GM19193 (cell line): Measurements from ENCODE around the gene ID1.

ENCODE experiments used
- POLR2A ChIP-seq: IDR thresholded peaks from 4 replicates; pipeline ENCODE4 v1.6.1; 2011; ENCODE audit not compliant: insufficient read depth, insufficient read length; ENCODE audit errors: extremely low read depth

Gene ID1

DNA sequence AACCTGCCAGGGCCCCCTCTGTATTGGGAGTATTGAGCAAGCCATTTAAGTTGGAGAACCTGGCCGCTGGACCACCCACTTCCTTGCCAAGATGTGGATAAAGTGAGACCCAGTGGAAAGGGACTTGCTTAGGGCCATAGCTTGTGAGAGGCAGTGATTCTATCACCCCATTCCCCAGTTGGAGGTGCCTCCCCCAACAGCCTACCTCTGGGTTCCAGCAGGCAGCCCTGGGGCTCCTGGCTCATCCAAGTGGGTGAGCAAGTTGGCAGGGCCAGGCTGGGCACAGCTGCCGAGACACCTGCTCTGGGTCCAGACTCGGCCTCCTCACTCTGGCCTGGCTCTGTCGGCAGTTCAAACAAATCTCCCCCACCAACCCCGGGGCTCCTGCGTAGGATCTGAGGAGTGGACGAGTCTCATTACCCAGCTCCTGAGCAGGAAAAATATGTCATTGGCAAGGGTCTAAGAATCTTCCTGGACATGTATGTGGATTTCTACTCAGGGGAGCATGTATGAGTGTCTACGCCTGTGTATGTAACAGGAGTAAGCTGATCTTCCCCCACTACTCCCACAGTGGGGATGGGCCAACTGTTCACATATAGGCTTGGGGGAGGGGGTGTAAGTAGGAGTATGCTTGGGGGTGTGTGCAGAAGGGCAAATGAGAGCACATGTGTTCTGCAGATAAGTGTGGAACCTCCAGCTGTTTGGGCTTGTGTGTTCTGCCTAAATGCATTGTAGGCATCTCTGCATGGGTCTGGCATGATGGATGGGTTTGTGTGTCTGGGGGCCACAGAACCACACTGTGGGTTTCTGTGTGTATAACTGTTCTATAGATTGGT lies 1.9 kb downstream of the ID1 start:
- no peak for TF ChIP-seq POLR2A

DNA sequence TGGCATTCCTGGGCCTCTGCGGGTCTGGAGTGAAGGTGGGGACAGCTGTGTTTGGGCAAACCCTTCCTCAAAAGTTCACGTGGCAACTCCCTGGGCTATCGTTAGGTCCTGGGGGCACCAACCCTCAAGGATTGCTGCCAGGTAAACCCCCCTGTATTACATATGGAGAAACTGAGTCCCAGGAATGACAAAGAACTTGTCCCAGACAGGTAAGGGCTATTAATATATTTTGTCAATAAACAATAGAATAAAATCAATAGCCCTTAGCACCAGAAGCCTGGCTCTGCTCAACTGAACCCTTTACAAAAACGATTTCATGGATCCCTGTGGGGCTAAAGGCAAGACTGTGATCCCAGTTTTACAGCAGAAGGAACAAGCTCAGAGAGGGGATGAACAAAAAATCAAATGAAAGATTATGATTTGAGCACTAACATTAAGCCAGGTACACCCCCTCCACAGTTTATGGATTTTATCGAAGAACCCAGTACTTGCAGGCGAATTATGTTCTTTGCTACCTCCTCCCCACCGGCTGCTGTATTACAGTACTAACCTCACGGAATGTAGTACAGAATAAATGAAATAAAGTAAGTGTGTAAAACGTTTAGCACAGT lies 2.7 kb downstream of the ID1 start:
- TF ChIP-seq POLR2A: no peak

DNA sequence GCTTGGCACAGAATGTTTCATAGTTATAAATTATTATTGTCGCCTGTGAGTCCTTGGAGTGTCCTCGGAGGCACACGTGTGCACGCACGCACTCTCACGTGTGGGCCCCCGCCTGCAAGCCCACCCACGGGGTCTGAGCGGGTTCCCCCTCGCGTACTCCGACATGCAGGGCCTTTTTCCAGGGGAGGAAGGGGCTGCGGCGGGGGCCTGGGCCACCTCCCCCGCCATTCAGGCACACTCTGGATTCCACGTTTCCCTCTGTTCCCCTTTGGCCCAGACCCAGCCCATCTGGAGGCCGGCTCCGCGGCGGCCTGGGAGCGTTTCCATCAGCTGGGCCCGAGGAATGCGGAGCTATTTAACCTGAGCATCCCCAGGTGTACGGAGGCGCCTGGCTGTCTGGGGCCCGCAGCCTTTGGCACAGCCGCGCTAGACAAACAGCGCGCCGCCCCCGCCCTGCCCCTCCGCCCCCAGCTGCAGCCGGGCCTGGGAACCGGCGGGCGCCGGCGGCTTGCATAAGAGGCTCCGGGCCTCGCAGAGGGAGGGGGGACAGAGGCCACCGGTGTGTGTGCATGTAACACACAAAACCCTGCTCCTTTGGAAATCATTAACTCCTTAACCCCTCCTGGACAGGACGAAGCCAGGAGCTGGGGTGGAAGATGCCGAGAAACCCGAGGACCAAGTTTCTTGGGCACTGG lies 3.3 kb downstream of the ID1 start:
- TF ChIP-seq POLR2A: no peak

DNA sequence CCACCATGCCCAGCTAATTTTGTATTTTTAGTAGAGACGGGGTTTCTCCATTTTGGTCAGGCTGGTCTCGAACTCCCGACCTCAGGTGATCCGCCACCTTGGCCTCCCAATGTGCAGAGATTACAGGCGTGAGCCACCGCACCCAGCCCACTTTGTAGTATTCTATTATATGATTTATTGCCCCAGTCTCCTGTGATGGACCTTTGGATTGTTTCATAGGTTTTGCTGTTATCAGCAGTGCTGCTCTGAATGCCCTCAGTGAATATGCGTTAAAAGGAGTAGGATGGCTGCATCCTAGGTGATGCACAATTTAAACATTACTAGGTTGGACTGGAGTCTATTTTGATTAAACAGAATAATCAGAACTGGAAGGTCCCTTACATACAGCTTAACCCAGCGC lies 10.3 kb downstream of the ID1 start:
- no peak for TF ChIP-seq POLR2A

DNA sequence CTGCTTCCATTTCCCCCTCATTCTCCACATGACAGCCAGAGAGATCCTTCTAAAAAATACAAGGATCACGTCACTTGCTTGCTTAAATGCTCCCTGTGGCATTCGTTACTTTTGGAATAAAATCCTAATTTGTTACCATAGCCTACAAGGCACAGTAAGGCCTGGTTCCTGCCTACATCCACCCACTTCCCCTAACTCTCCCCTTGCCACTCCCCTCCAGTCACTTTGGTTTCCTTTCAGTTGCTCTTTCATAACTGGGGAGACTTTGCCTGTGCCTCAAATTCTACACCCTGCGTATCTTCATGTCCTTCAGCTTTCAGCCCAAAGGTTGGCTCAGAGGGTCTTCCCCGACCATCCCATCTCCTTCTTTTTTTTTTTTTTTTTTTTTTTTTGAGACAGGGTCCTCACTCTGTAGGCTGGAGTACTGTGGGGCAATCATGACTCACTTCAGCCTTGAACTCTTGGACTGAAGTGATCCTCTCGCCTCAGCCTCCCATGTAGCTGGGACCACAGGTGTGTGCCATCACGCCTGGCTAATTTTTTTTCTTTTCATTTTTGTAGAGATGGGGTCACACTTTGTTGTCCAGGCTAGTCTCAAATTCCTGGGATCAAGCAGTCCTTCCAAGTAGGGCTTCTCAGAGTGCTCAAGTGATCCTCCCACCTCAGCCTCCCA lies 12.5 kb downstream of the ID1 start:
- TF ChIP-seq POLR2A: no peak

DNA sequence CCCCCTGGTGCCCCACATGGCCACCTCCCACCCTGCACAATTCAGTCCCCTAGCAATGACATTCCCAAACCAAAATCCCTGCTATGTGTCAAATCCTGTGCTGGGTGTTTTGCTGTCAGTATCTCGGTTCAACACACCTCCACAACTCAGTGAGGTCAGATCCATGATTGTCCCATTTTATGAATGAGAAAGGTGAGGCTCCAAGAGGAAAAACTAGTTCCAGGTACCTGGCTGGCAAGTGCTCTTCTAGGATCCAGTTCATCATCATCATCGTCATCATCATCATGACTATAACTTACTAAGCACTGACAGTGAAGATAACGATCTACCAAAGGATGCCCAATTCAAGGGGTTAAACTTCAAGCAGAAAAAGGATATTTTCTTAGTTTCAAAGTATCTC lies 15.2 kb downstream of the ID1 start:
- TF ChIP-seq POLR2A: no peak

DNA sequence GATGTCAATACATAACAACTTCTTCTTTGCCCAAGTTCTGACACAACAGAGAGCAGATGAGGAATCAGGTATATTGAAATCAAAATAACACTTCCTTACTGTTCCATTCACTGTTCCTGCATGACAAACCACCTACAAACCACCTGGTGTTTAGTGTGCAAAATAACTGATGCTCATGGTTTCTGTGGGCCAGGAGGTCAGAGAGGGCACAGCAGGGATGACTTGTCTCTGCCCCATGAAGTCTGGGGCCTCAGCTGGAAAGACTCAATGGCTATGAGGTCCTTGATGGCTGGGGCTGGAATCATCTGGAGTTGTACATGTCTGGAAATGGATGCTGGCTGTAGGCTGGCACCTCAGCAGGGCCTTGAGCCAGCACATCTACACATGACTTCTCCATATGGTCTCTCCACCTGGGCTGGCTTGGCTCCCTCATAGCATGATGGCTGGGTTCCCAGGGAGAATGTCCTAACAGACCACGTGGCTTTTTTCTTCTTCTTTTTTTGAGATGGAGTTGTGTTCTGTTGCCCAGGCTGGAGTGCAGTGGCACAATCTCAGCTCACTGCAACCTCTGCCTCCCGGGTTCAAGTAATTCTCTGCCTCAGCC lies 25.2 kb downstream of the ID1 start:
- no peak for TF ChIP-seq POLR2A

DNA sequence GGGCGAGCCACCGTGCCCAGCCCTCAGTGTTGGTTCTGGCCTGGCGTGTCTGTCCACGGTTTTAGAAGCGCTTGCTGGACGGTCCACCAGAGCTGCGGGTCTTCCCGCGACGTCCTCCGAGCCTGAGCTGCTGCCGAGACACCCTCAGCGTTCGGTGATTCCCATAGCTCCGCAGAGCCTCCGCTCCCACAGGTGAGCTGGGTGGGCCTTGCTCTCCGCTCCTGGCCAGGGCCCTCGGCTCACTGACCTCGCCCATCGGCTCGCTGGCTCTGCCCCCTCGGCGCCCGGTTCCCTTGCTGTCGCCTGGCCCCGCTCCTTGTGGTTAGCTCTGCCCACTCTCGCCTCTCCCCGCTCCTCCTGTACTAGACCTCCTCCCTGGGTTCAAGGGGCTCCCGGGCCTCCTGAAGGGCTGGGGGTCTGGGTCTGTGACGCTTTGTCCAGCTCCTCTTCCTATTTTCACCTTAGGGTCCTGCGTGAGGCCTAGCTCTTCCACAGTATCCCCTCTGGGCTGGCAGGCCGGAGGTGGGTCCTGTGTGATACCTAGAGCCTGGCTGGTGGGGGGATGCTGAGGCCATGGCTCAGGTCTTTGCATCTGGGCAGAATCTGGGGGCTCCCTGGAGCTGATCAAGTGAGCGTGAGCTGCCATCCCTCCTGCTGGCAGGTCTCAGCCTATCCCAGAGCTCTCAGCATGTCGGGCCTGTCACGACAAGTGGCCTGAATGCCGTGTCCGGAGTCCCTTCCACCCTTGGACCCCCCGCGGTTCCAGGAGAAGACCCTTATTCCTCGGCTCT lies 27.7 kb downstream of the ID1 start:
- no peak for TF ChIP-seq POLR2A

DNA sequence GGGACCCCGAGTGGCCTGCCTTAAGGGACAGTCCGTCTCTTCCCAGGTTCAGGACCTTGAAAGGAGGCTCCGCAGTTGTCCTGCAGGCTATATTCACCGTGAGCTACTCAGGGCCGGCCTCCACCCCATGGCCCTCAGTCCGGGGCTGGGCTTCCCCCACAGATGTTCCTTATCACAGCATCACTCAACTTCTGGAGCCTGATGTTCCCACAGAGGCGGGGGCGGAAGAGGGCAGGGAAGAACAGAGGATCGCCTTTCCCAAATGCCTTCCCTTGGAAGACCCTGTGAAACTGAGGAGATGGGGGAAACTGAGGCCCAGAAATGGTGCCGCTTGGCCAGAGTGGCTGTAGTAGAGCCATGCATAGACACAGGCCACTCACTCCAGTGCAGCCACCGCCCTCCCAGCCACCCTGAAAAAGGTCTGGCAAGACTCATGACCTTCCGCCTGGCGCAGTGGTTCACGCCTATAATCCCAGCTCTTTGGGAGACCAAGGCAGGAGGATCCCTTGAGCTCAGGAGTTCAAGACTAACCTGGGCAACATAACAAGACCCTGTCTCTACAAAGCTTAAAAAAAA lies 28.3 kb downstream of the ID1 start:
- TF ChIP-seq POLR2A: no peak

DNA sequence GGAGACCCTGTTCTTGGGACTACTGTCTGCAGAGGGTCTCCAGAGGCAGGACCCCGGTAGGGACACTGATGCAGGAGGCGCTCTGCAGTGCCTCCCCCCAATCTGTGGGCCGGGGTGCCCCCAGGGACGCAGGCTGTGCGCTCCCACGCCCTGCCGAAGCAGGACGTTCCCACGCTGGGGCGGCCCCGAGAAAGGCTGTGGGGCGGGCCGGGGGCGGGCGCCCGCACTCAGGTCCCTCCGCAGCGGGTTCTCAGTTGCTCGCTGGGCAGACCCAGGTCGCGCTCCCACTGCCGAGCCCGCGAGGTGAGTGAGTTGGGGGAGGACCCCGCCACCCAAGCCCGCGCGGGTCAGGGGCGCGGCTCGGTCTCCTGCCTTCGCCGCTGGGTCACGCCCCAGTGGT lies 32.6 kb downstream of the ID1 start, which contains the start of gene COX4I2:
TSS of gene COX4I2 (plus strand) at position 253 of the 400 bp plus-strand sequence. CDS start 1,106 bp downstream, outside the sequence.
- TF ChIP-seq POLR2A: no peak

DNA sequence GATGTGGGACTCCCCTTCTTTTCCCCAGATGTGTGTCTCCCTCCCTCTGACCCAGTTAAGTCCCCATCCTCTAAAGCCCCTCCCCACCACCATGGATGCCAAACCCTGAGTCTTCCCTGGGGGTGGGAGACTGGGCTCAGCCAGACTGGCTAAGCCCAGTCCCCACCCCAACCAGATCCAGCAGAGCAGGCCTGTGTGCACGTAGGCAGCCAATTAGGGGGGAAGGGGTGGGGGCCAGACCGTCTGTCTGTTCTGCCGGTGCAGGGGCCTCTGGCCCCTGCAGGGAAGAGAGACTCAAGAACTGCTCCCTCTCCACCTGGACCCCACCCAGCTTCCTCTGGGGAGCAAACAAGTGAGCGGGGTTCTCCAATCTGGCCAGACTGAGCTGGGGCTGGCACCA lies 33.2 kb downstream of the ID1 start:
- TF ChIP-seq POLR2A: no peak

DNA sequence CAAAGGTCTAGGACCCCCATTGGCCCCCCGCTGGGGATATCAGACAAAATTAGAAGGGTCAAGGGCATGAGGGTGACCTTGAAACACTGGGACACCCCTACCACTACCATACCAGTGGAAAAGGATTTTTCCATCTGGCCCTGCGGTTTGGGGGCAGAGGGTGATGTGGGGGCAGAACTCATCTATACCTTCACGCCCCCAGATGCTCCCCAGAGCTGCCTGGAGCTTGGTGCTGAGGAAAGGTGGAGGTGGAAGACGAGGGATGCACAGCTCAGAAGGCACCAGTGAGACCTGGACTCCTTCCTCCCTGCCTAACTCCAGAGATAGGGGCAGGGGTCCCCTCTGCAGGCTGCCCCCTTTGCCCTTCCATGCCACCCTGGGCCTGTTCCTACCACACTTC lies 33.7 kb downstream of the ID1 start:
- no peak for TF ChIP-seq POLR2A

DNA sequence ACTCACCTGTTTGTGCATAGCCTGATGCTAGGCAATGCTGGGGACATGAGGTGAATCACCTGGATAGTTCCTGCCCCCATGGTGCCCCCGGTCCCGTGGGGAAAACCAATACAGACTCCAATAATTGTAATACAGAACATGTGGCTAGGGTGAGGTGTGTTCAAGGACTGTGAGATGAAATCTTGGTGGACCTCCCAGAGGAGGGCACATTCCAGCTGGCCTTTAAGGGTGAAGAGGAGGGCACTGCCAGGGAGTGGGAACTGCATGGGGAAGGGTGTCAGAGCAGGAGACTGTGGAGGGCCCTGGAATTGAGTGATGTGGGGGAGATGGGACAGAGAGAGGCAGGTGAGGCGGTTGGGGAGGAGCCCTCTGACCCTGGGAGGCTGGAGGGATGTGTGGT lies 35.2 kb downstream of the ID1 start:
- no peak for TF ChIP-seq POLR2A

DNA sequence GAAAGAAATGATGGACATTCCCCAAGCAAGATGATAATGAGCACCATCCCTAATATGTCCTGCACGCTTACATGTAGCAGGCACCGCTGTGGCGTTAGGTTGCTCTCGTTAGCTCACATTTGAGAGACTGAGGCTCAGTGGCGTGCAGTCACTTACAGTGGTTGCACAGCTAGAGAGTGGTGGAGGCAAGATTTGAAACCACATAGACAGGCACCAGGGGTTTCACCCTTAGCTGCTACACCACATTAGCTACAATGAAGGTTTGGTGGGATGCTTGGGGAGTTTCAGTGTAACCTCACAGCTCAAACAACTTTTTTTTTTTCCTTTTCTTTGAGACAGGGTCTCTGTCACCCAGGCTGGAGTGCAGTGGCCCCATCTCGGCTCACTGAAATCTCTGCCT lies 36.3 kb downstream of the ID1 start:
- no peak for TF ChIP-seq POLR2A
